ENCODE measurements around the gene GAS2.

GAS2 gene

GRCh38 chr11:22674470-22675439, 8.3 kb downstream of the GAS2 start:
- no peak for DNase-seq (ENCODE audit: low spot score)

GRCh38 chr11:22677153-22677903, 10.9 kb downstream of the GAS2 start:
- no peak for DNase-seq (ENCODE audit: low spot score)

- DNase-seq (ENCODE audit: low spot score): no peak
Measured at GRCh38 chr11:22680628-22681027, 14.2 kb downstream of the GAS2 start.

GRCh38 chr11:22681281-22681812, 14.9 kb downstream of the GAS2 start:
- DNase-seq (ENCODE audit: low spot score): no peak

- DNase-seq (ENCODE audit: low spot score): no peak
Measured at GRCh38 chr11:22684082-22684481, 17.7 kb downstream of the GAS2 start.

GRCh38 chr11:22685111-22685510, 18.7 kb downstream of the GAS2 start:
- no peak for DNase-seq (ENCODE audit: low spot score)

GRCh38 chr11:22688914-22689313, 22.5 kb downstream of the GAS2 start:
- no peak for DNase-seq (ENCODE audit: low spot score)

GRCh38 chr11:22690257-22690656, 23.8 kb downstream of the GAS2 start:
- no peak for DNase-seq (ENCODE audit: low spot score)

- DNase-seq (ENCODE audit: low spot score): no peak
Measured at GRCh38 chr11:22690871-22691270, 24.5 kb downstream of the GAS2 start.

GRCh38 chr11:22699388-22699787, 33.0 kb downstream of the GAS2 start:
- DNase-seq (ENCODE audit: low spot score): no peak

- DNase-seq (ENCODE audit: low spot score): no peak
Measured at GRCh38 chr11:22702031-22702430, 35.6 kb downstream of the GAS2 start.

GRCh38 chr11:22703040-22703439, 36.6 kb downstream of the GAS2 start:
- no peak for DNase-seq (ENCODE audit: low spot score)

GRCh38 chr11:22703591-22703990, 37.2 kb downstream of the GAS2 start:
- no peak for DNase-seq (ENCODE audit: low spot score)

GRCh38 chr11:22707119-22707899, 40.9 kb downstream of the GAS2 start:
- no peak for DNase-seq (ENCODE audit: low spot score)

- DNase-seq (ENCODE audit: low spot score): no peak
Measured at GRCh38 chr11:22711071-22711770, 44.8 kb downstream of the GAS2 start.

GRCh38 chr11:22711880-22712279, 45.5 kb downstream of the GAS2 start:
- no peak for DNase-seq (ENCODE audit: low spot score)

GRCh38 chr11:22713336-22713735, 46.9 kb downstream of the GAS2 start:
- DNase-seq (ENCODE audit: low spot score): no peak

- DNase-seq (ENCODE audit: low spot score): no peak
Measured at GRCh38 chr11:22715971-22716370, 49.6 kb downstream of the GAS2 start.

- DNase-seq (ENCODE audit: low spot score): no peak
Measured at GRCh38 chr11:22720457-22720856, 54.0 kb downstream of the GAS2 start.

- DNase-seq (ENCODE audit: low spot score): no peak
Measured at GRCh38 chr11:22723274-22723673, 56.9 kb downstream of the GAS2 start.

GRCh38 chr11:22725079-22725478, 58.7 kb downstream of the GAS2 start:
- DNase-seq (ENCODE audit: low spot score): no peak
